Fibroblast of mammary gland (primary cell): ENCODE results near the gene NCOR2.
A peak's percentile ranks its signal among the peaks of the same experiment; 100 is the strongest.

Experiments used
- DNase-seq: peaks from one replicate; pipeline ENCODE4 v3.0.0-alpha.2; 2010; ENCODE audit warnings: low read depth
- H3K4me3 ChIP-seq: 2 replicates; pipeline ENCODE4 v1.5.1; 2011; ENCODE audit warnings: low read depth, mild to moderate bottlenecking, low read length, moderate library complexity; ENCODE audit not compliant: control insufficient read depth
- TF ChIP-seq, protein P1 (sequence below): conservative IDR thresholded peaks from 2 replicates; pipeline ENCODE4 v1.5.1; 2011; ENCODE audit warnings: low read depth, low read length, inconsistent platforms; ENCODE audit not compliant: control insufficient read depth, insufficient read depth

NCOR2 gene

DNA sequence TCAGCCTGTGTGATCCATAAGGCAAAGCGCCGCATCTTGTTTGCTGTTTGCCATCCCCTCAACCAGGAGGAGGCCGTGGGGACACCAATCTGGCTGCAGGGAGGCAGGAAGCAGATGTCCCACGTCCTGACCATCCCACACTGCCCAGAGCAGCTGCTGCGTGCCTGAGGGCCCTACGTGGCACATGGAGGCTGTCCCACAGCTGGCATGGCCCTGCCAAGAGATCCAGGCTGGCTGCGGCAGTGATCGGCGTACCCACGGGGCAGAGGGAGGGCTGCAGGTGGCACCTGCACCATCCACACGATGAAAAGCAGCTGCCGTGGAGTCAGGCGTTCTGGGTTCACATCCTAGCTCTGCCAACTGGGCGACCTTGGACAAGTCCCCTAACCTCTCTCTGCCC is 42.0 kb downstream of the NCOR2 start:
- TF ChIP-seq, protein P1, sequence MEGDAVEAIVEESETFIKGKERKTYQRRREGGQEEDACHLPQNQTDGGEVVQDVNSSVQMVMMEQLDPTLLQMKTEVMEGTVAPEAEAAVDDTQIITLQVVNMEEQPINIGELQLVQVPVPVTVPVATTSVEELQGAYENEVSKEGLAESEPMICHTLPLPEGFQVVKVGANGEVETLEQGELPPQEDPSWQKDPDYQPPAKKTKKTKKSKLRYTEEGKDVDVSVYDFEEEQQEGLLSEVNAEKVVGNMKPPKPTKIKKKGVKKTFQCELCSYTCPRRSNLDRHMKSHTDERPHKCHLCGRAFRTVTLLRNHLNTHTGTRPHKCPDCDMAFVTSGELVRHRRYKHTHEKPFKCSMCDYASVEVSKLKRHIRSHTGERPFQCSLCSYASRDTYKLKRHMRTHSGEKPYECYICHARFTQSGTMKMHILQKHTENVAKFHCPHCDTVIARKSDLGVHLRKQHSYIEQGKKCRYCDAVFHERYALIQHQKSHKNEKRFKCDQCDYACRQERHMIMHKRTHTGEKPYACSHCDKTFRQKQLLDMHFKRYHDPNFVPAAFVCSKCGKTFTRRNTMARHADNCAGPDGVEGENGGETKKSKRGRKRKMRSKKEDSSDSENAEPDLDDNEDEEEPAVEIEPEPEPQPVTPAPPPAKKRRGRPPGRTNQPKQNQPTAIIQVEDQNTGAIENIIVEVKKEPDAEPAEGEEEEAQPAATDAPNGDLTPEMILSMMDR, result no peak
- DNase-seq, result no peak
- H3K4me3 ChIP-seq, result no peak overlapping the region

DNA sequence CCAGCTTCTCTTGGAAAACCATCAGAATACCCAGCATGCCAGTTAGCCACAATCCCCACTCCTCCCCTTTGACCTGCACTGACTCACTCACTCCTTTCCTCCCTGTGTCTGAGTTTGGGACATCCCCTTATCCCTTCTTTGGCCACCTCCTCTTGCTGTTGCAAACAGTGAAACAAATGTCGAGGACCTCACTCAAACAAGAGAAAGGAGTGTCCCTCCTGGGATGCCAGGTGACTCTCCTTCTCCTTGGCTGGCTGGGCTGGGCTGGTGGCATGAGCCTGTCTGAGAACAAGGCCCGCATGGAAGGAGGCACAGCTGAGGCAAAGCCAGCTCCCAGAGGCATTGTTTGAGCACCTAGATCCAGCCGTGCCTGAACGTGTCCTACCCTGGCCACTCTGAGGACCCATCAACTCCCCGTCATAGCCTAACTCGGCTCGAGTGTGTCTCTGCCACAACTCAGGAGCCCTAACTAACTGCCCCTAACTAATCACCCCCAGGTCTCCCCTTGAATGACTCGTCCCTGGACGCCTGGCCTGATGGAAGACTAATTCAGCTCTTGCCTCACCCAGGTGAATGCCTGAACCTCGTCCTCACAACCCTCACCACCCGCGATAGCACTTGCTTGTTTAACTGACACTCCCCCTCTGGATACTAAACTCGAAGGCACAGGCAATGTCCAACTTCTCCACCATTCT is 43.0 kb downstream of the NCOR2 start:
- TF ChIP-seq, protein P1, result no peak
- DNase-seq, result peak; percentile 87
- no peak overlapping the region for H3K4me3 ChIP-seq

DNA sequence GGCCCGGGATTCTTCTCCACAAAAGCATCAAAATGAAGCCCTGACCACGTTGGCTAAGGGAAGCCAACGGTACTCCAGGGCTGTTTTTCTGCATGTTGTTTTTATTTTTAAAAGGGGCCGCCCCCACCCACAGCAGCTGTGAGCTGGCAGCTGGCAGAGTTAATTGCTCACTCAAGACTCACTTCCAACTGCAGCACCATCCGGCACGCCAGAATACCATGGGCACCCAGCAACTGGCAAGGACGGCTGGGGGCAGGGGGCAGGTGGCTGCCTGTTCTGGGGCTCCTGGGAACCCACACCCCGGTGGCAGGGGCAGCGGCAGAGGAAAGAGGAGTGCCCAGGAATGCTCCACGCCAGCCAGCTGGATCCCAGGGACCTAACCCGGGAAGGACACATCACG is 44.3 kb downstream of the NCOR2 start:
- TF ChIP-seq, protein P1, result no peak
- no peak for DNase-seq
- H3K4me3 ChIP-seq, result no peak overlapping the region

DNA sequence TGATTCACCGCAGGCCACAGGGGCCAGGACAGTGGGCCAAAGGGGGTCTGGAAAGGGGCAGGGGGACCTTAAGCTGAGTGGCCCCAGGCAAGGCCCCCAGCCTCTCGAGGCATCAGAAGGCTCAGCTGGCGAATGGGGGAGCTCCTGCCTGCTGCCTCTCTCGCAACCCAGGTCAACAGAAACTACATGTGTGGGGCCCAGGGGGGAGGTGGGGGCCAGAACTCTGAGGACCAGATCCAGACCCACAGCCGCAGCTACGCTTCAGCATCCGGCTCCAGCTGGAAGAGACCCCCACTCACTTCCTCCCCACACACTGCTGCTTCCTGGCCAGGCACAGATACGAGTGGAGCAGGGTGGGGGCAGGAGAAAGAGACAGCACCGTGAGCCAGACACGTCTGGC is 46.5 kb downstream of the NCOR2 start:
- H3K4me3 ChIP-seq, result no peak overlapping the region
- TF ChIP-seq, protein P1, result no peak

DNA sequence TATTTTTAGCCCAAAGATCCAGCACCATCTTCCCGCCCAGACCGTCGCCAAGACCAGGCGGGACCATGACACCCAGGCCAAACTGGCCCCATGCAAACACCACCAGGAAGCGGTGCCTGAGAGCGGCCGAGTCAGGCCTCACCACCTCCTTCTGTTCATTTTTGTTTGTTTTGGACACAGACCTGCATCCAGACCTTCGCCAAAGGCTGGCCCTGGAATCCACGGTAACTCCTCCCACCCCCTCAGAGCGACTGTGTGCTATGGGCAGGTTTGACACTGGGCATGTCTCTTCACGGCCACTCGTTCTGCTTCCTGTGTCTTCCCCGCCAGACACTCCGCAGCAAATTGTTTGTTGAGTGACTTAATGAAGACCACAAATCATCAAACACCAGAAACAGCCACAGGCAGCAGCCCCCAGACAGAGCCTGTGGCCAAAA is 47.1 kb downstream of the NCOR2 start:
- TF ChIP-seq, protein P1, result no peak

More for the DNA sequence above, 46.5 kb downstream of the NCOR2 start:
- no peak for DNase-seq

DNA sequence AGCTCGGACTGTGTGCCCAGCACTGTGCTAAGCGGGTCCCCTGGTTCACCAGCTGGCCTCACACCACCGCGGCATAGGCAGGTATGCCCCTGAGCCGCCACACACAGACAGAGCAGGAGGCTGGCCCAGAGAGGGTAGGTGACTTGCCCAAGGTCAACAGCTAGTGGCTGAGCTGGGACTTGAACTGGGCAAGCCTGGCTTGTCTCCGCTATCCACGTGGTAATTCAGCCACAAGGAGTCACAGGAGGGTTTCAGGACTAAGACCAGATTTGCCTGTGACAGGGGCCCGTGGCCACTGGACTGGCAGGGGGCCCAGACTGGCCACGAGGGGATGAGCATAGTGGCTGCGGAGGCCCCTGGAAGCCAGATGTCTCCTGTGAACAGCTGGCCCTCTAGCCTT is 47.7 kb downstream of the NCOR2 start:
- TF ChIP-seq, protein P1, result no peak
- no peak for DNase-seq
- H3K4me3 ChIP-seq, result no peak overlapping the region

More for the DNA sequence above, 47.1 kb downstream of the NCOR2 start:
- H3K4me3 ChIP-seq, result no peak overlapping the region
- peak; percentile 66 for DNase-seq
